Fibroblast of pulmonary artery (primary cell): ENCODE results near the gene UNC5B.

ENCODE experiments used
- DNase-seq: peaks from one replicate; pipeline ENCODE4 v3.0.0-alpha.2; 2010; ENCODE audit warnings: low read depth
- H3K4me3 ChIP-seq: replicated peaks from 2 replicates; pipeline ENCODE4 v1.5.1; 2011; ENCODE audit warnings: low read depth, mild to moderate bottlenecking, control low read depth, low read length, moderate library complexity
- TF ChIP-seq, protein P1 (sequence below): IDR thresholded peaks from 2 replicates; pipeline ENCODE4 v1.5.1; 2011; ENCODE audit warnings: mild to moderate bottlenecking, control low read depth, low read length, inconsistent platforms; ENCODE audit errors: missing control alignments

The UNC5B gene

DNA sequence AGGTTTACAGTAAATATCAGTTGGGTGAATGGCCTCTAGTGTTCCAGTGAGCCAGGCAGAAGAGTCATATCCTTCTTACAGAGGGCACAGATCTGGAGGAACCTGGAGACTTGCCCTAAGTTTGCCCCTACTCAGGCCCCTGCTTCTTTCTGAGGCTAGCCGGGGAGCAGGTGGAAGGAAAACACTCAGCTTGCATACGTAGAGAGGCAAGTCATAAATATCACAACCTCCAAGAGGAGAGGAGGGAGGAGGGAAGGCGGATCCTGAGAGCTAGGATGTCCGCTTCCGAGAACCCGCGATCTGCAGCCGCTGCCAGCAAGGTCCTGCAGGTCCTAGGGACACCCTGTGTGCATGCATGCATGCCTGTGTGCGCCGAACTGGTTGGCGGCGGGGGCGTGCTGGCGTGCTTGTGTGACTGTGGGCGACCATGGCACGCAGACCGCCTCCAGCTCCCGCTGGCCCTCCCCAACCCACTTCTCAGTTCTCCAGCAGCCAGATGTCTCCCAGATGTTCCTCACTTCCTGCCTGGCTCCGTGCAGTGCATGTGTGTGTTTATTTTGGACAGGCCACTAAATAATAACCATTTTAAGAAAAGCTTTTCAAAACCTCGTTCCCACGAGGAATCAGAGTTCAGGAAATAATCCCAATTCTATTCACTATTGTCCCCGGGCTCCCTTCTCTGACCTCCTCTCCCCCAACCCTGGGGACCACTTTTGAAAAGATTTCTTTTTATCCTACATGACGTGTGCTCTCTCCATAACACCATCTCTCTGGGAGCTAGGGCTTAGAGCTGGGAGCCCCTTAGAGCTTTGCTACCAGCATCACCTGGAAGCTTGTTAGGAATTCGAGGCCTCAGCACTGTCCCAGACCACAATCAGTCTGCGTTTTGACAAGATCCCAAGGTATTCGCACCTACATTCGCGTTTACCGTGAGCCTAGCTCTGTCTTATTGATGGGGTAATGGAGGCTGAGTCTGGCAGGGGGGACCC lies 32.4 kb downstream of the UNC5B start:
- DNase-seq: peak; percentile 96
- H3K4me3 ChIP-seq: peak overlapping the region; percentile 25

DNA sequence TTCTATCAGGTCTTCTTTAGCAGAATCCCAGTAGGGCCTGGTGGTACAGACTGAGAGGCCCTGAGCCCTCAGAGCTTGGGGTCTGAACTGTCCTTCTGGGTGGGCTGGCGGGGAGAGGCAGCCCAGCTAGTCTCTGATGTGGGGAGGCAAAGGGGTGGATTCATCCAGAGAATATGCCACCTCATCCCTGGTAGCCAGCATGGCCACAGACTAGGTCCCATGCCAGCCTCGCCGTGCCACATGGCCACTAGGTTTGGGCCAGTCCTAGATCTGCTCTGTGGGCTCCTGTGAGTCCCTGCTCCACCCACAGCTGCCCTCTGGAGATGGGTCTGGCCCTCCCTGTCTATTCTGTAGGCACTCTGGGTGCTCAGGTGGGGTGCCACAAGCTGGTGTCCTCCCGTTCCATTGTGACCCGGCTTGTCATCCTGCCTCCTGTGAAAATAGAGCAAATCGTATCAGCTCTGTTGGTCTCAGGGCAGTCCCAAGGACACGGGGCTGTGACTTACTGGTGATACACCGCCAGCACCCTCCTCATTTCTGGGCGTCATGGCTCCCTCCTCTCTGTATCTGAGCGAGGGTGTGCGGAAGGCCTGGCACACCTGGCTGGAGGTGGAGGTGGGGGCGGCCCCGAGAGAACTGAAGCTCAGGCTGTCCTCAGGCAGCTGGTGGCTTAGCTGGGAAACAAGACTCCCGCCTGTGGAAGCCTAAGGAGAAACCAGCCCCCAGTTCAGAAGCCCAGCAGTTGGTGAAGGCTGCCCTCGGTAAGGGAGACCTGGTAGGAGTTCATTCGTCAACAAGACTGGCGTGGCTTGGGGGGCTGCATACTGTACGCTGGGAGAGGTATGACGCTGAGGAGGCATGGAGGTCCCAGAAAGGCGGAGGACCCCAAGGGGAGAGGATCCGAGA lies 33.3 kb downstream of the UNC5B start:
- H3K4me3 ChIP-seq: no peak overlapping the region
- TF ChIP-seq, protein P1, sequence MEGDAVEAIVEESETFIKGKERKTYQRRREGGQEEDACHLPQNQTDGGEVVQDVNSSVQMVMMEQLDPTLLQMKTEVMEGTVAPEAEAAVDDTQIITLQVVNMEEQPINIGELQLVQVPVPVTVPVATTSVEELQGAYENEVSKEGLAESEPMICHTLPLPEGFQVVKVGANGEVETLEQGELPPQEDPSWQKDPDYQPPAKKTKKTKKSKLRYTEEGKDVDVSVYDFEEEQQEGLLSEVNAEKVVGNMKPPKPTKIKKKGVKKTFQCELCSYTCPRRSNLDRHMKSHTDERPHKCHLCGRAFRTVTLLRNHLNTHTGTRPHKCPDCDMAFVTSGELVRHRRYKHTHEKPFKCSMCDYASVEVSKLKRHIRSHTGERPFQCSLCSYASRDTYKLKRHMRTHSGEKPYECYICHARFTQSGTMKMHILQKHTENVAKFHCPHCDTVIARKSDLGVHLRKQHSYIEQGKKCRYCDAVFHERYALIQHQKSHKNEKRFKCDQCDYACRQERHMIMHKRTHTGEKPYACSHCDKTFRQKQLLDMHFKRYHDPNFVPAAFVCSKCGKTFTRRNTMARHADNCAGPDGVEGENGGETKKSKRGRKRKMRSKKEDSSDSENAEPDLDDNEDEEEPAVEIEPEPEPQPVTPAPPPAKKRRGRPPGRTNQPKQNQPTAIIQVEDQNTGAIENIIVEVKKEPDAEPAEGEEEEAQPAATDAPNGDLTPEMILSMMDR: no peak
- DNase-seq: no peak

More for the DNA sequence above, 32.4 kb downstream of the UNC5B start:
- TF ChIP-seq, protein P1: no peak

DNA sequence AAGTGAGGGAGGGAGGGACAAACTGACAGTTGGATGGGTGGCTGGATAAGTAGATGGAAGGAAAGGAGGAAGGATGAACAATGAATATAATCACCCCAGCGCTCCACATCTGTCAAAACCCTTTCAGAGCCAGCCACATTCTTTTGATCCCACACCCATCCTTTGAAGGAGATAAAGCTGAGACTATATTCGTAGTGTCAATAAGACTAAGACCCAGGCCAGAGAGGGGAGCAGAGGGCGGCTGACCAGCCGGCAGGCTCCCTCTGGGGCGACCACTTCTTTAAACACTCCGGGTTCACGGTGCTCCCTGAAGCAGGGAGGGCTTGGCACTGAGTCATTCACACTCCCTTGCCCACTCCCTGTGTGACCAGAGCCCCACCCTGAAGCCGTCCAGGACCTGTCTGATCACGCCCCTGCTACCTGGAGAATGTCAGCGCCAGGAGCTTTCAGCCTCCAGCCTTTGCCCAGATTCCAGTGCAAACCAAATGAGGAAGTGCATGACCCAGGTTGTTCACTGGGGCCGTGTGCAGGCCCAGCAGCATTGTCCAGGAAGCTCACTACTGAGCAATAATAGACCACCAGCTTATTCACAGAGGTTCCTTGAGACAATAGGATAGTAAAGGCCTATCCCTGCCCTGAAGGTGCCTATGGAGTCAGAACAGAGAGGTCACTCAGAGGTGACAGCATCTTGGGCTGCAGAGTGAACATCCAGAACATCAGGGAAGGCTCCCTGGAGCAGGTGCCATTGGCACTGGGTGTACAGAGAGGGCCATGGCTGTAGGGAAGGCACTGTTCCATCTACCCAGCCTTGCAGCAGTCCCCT lies 34.4 kb downstream of the UNC5B start:
- DNase-seq: no peak
- TF ChIP-seq, protein P1: no peak
- H3K4me3 ChIP-seq: no peak overlapping the region

DNA sequence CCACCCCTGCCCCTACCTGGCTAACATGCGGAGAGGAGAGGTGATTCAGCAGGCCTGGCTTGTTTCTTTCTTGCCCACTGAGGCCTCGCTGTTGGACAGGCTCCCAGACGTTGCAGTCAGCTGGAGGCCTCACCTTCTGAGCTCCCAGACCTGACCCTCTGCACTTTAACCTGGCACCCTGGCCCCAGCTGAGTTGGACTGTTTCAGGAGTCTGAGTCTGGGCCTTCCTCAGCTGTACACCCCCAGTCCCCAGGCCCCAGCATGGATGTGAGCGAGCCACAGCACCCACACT lies 35.0 kb downstream of the UNC5B start:
- TF ChIP-seq, protein P1: no peak
- no peak for DNase-seq
- H3K4me3 ChIP-seq: no peak overlapping the region

DNA sequence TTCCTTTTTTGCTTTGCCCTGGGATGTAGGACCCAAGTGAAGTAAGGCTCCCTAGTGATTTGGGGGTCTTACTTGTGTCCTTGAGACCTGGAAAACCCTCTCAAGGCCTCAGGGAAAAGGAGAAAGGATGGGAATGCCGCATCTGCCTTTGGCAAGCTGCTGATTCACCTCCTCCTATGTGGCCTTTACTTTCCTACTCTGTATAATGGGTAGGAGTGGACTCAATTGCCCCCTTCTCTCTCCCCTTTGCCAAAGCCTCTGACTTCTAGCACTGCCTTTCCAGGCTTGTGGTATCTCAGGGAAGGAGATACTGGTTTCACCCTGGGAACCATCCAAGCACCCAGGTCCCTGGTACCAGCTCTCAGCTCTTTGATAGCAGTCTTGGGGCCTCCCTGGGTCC lies 35.4 kb downstream of the UNC5B start:
- TF ChIP-seq, protein P1: no peak
- no peak for DNase-seq
- no peak overlapping the region for H3K4me3 ChIP-seq

DNA sequence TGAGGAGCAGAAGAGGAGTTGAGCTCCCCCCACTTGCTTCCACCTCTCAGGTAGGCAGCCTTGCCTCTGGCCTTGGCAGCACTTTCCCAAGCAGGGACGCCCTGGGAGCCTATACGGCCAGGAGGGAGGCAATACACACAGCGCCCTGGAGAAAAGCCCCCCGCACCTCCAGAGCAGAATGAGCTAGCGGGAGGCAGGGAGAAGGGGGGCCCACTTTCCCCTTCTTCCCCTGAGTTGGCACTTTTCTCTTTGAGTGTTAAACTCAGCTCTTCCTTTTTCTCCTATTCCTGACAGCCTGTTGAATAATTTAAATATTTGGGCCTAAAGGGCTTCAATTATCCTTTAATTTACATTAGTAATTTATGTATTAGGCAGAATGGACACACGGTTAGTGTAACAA lies 35.8 kb downstream of the UNC5B start:
- DNase-seq: no peak
- H3K4me3 ChIP-seq: no peak overlapping the region
- TF ChIP-seq, protein P1: no peak
